Fibroblast of lung (primary cell): Measurements from ENCODE around the gene RPS6KA4. TPM values are rescaled to one million over a fixed set of nuclear protein-coding genes. Genes with fewer than 3 reads are reported as not detected.

ENCODE experiments used
- DNase-seq, 2 donors: peaks; one replicate each; pipeline versions ENCODE4 v3.0.0 to v3.0.0-alpha.2; 2010; ENCODE audit warnings: low read depth in 2 of 2
- H2AFZ ChIP-seq: 2 replicates; pipeline ENCODE4 v1.5.1; 2012; ENCODE audit warnings: low read length, control low read depth, inconsistent platforms
- H3K27ac ChIP-seq: 2 replicates; pipeline ENCODE4 v1.5.1; 2011; ENCODE audit warnings: low read length, control low read depth; ENCODE audit not compliant: insufficient read depth
- H3K27me3 ChIP-seq: 2 replicates; pipeline ENCODE4 v1.5.1; 2011; ENCODE audit warnings: mild to moderate bottlenecking, low read length; ENCODE audit not compliant: control insufficient read depth, insufficient read depth
- H3K36me3 ChIP-seq: 2 replicates; pipeline ENCODE4 v1.5.1; 2011; ENCODE audit warnings: low read length; ENCODE audit not compliant: control insufficient read depth, insufficient read depth
- H3K4me1 ChIP-seq: 2 replicates; pipeline ENCODE4 v1.5.1; 2011; ENCODE audit warnings: low read length; ENCODE audit not compliant: control insufficient read depth, insufficient read depth; ENCODE audit errors: extremely low read depth
- H3K4me2 ChIP-seq: 2 replicates; pipeline ENCODE4 v1.5.1; 2011; ENCODE audit warnings: low read length, control low read depth; ENCODE audit not compliant: insufficient read depth; ENCODE audit errors: extremely low read depth
- H3K4me3 ChIP-seq, 4 experiments: fragments of 200-600 bp in 1 of 4; sonication (generic) in 1 of 4; replicated peaks in 1 of 4; 2 replicates each; pipeline ENCODE4 v1.5.1; 2011 to 2016; ENCODE audit warnings: low read length in 4 of 4, low read depth in 3 of 4, mild to moderate bottlenecking in 3 of 4, control low read depth in 2 of 4, inconsistent platforms in 1 of 4, mixed read lengths in 1 of 4; ENCODE audit not compliant: insufficient read depth in 1 of 4; ENCODE audit errors: control extremely low read depth in 1 of 4
- H3K79me2 ChIP-seq: 2 replicates; pipeline ENCODE4 v1.5.1; 2012; ENCODE audit warnings: mild to moderate bottlenecking, low read length, inconsistent platforms; ENCODE audit not compliant: control insufficient read depth, insufficient read depth
- H3K9ac ChIP-seq: 2 replicates; pipeline ENCODE4 v1.5.1; 2011; ENCODE audit warnings: mild to moderate bottlenecking, low read length, control low read depth; ENCODE audit not compliant: insufficient read depth
- H3K9me3 ChIP-seq: 2 replicates; pipeline ENCODE4 v1.5.1; 2012; ENCODE audit warnings: low read depth, low read length; ENCODE audit not compliant: control insufficient read depth, insufficient read depth
- H4K20me1 ChIP-seq: 2 replicates; pipeline ENCODE4 v1.5.1; 2011; ENCODE audit warnings: low read length; ENCODE audit not compliant: control insufficient read depth, insufficient read depth; ENCODE audit errors: extremely low read depth
- CTCF ChIP-seq, 2 donors: IDR thresholded peaks in 1 of 2; conservative IDR thresholded peaks in 1 of 2; 1 replicate in 1 of 2; 2 replicates in 1 of 2; pipeline ENCODE4 v1.5.1; 2011 to 2012; ENCODE audit warnings: low read length in 2 of 2, control low read depth in 1 of 2, inconsistent platforms in 1 of 2, low read depth in 1 of 2, mild to moderate bottlenecking in 1 of 2
- EZH2 ChIP-seq: IDR thresholded peaks from 2 replicates; pipeline ENCODE4 v1.5.1; 2012; ENCODE audit warnings: low read length, control low read depth, mild to moderate bottlenecking; ENCODE audit errors: missing control alignments
- polyA plus RNA-seq, 2 donors: library from polyadenylated mRNA; depleted of rRNA in 1 of 2; stranded (reverse) in 1 of 2; unstranded in 1 of 2; fragments of >200 nt; gene quantifications; 2 replicates each; pipeline ENCODE4 v1.2.1, GENCODE V29; 2011 to 2012; ENCODE audit warnings: missing spikeins in 1 of 2
- total RNA-seq: library from RNA; depleted of rRNA; stranded (reverse); fragments of >200 nt; gene quantifications from 2 replicates; pipeline ENCODE4 v1.2.1, GENCODE V29; 2014

The RPS6KA4 gene
- total and polyA plus RNA-seq, 2 donors (not counting 1 experiment from before 2014, with no cell fraction given) = 15.9 to 27.6 TPM

GRCh38 chr11:64341429-64341828 is 17.5 kb upstream of the RPS6KA4 start:
- no peaks in the 10 kb centered on the region for H4K20me1 ChIP-seq
- H3K27me3 ChIP-seq = no peaks in the 10 kb centered on the region
- TF ChIP-seq CTCF (conservative IDR thresholded peaks at IDR 0.05 in 1 of 2, IDR thresholded peaks at IDR 0.05 in 1 of 2; ENCODE audit: low read depth in 1 of 2, low read length in 2 of 2) = no peak
- TF ChIP-seq EZH2 = no peak
- H2AFZ ChIP-seq = no peak overlapping the region
- H3K9ac ChIP-seq = no peak overlapping the region
- no peak overlapping the region for H3K4me2 ChIP-seq
- no peaks in the 10 kb centered on the region for H3K79me2 ChIP-seq
- H3K27ac ChIP-seq = no peak overlapping the region
- no peaks in the 10 kb centered on the region for H3K36me3 ChIP-seq
- peaks cover 5% of the 10 kb centered on the region for H3K4me1 ChIP-seq
- H3K4me3 ChIP-seq = no peak overlapping the region
- no peaks in the 10 kb centered on the region for H3K9me3 ChIP-seq
- no peak for DNase-seq

GRCh38 chr11:64341851-64342791 is 16.8 kb upstream of the RPS6KA4 start:
- no peaks in the 10 kb centered on the region for H4K20me1 ChIP-seq
- H3K4me3 ChIP-seq = peak overlapping the region in 2 of 4 experiments; percentile 9 to 51
- H3K36me3 ChIP-seq = no peaks in the 10 kb centered on the region
- TF ChIP-seq EZH2 = no peak
- peak; percentile 9 to 35 for TF ChIP-seq CTCF (conservative IDR thresholded peaks at IDR 0.05 in 1 of 2, IDR thresholded peaks at IDR 0.05 in 1 of 2; ENCODE audit: low read depth in 1 of 2, low read length in 2 of 2)
- peak overlapping the region; percentile 58 for H3K4me2 ChIP-seq
- no peaks in the 10 kb centered on the region for H3K27me3 ChIP-seq
- no peaks in the 10 kb centered on the region for H3K9me3 ChIP-seq
- H3K9ac ChIP-seq = peak overlapping the region; percentile 48
- H3K79me2 ChIP-seq = no peaks in the 10 kb centered on the region
- peaks cover 5% of the 10 kb centered on the region for H3K4me1 ChIP-seq
- peak; percentile 82 to 84 for DNase-seq
- peak overlapping the region; percentile 38 for H3K27ac ChIP-seq
- peak overlapping the region; percentile 60 for H2AFZ ChIP-seq

- Histone ChIP-seq H3K27me3 (no peaks in the 10 kb centered on the region), H3K4me2 (no peak overlapping the region), H2AFZ (no peak overlapping the region), H3K36me3 (no peaks in the 10 kb centered on the region), H3K27ac (no peak overlapping the region), H3K9ac (no peak overlapping the region), H3K4me3 (no peak overlapping the region), H3K9me3 (no peaks in the 10 kb centered on the region), H3K79me2 (no peaks in the 10 kb centered on the region), H4K20me1 (no peaks in the 10 kb centered on the region), H3K4me1 (peaks cover 5% of the 10 kb centered on the region)
- DNase-seq = no peak
- TF ChIP-seq EZH2 = no peak
- TF ChIP-seq CTCF (conservative IDR thresholded peaks at IDR 0.05 in 1 of 2, IDR thresholded peaks at IDR 0.05 in 1 of 2; ENCODE audit: low read depth in 1 of 2, low read length in 2 of 2) = no peak
These were observed 15.9 kb upstream of the RPS6KA4 start for GRCh38 chr11:64342869-64343745.
